ENCODE data around the gene LARGE2.

The LARGE2 gene

GRCh38 chr11:45922425-45923082 lies at the start of gene LARGE2:
Gene LARGE2 (plus strand): TSS chr11:45922656. CDS start chr11:45922883, 227 bp downstream.
- Mint-ChIP-seq H3K27me3 (peaks cover 13% of the 10 kb centered on the region), H3K4me1 (ENCODE audit: low read depth) (peaks cover 31% of the 10 kb centered on the region), H3K36me3 (ENCODE audit: low read depth) (no peaks in the 10 kb centered on the region), H3K4me3 (peak within 1 kb of the TSS; percentile 73), H3K27ac (peak within 1 kb of the TSS; percentile 70), H3K9me3 (no peaks in the 10 kb centered on the region)

GRCh38 chr11:45876401-45876800 lies 46.1 kb upstream of the LARGE2 start:
- H3K27me3 Mint-ChIP-seq: no peaks in the 10 kb centered on the region
- H3K4me1 Mint-ChIP-seq (ENCODE audit: low read depth): no peaks in the 10 kb centered on the region
- H3K4me3 Mint-ChIP-seq: no peak overlapping the region
- no peak overlapping the region for H3K27ac Mint-ChIP-seq
- peaks cover 57% of the 10 kb centered on the region for H3K36me3 Mint-ChIP-seq (ENCODE audit: low read depth)
- H3K9me3 Mint-ChIP-seq: no peaks in the 10 kb centered on the region

GRCh38 chr11:45877221-45877620 lies 45.2 kb upstream of the LARGE2 start:
- no peaks in the 10 kb centered on the region for H3K9me3 Mint-ChIP-seq
- no peaks in the 10 kb centered on the region for H3K4me1 Mint-ChIP-seq (ENCODE audit: low read depth)
- H3K36me3 Mint-ChIP-seq (ENCODE audit: low read depth): peaks cover 57% of the 10 kb centered on the region
- no peak overlapping the region for H3K4me3 Mint-ChIP-seq
- no peaks in the 10 kb centered on the region for H3K27me3 Mint-ChIP-seq
- no peak overlapping the region for H3K27ac Mint-ChIP-seq

GRCh38 chr11:45877845-45878244 lies 44.6 kb upstream of the LARGE2 start:
- Mint-ChIP-seq H3K36me3 (ENCODE audit: low read depth) (peaks cover 60% of the 10 kb centered on the region), H3K27ac (no peak overlapping the region)

GRCh38 chr11:45879803-45880686 lies 42.4 kb upstream of the LARGE2 start:
- no peak overlapping the region for H3K27ac Mint-ChIP-seq
- no peaks in the 10 kb centered on the region for H3K27me3 Mint-ChIP-seq
- H3K4me1 Mint-ChIP-seq (ENCODE audit: low read depth): peaks cover 7% of the 10 kb centered on the region
- no peak overlapping the region for H3K4me3 Mint-ChIP-seq
- no peaks in the 10 kb centered on the region for H3K9me3 Mint-ChIP-seq
- peaks cover 41% of the 10 kb centered on the region for H3K36me3 Mint-ChIP-seq (ENCODE audit: low read depth)

More at GRCh38 chr11:45877845-45878244, 44.6 kb upstream of the LARGE2 start:
- Mint-ChIP-seq H3K4me3 (no peak overlapping the region), H3K27me3 (no peaks in the 10 kb centered on the region), H3K9me3 (no peaks in the 10 kb centered on the region), H3K4me1 (ENCODE audit: low read depth) (no peaks in the 10 kb centered on the region)

- Mint-ChIP-seq H3K9me3 (no peaks in the 10 kb centered on the region), H3K36me3 (ENCODE audit: low read depth) (peaks cover 35% of the 10 kb centered on the region), H3K27me3 (no peaks in the 10 kb centered on the region), H3K27ac (no peak overlapping the region), H3K4me1 (ENCODE audit: low read depth) (peaks cover 10% of the 10 kb centered on the region), H3K4me3 (no peak overlapping the region)
Observed at GRCh38 chr11:45880772-45881570, 41.5 kb upstream of the LARGE2 start.

- Mint-ChIP-seq H3K4me3 (no peak overlapping the region), H3K27me3 (no peaks in the 10 kb centered on the region), H3K9me3 (no peaks in the 10 kb centered on the region), H3K36me3 (ENCODE audit: low read depth) (peaks cover 29% of the 10 kb centered on the region), H3K27ac (no peak overlapping the region), H3K4me1 (ENCODE audit: low read depth) (peaks cover 10% of the 10 kb centered on the region)
Observed at GRCh38 chr11:45881708-45882368, 40.6 kb upstream of the LARGE2 start.

GRCh38 chr11:45884596-45885185 lies 37.8 kb upstream of the LARGE2 start:
- Mint-ChIP-seq H3K9me3 (no peaks in the 10 kb centered on the region), H3K36me3 (ENCODE audit: low read depth) (peaks cover 11% of the 10 kb centered on the region), H3K4me1 (ENCODE audit: low read depth) (peaks cover 10% of the 10 kb centered on the region), H3K4me3 (peak overlapping the region; percentile 75), H3K27me3 (no peaks in the 10 kb centered on the region), H3K27ac (no peak overlapping the region)

GRCh38 chr11:45885274-45885920 lies 37.1 kb upstream of the LARGE2 start, which contains the start of gene MAPK8IP1:
Gene MAPK8IP1 (plus strand): TSS chr11:45885651. CDS start chr11:45885821, 170 bp downstream.
- Mint-ChIP-seq H3K27ac (no peak within 1 kb of the TSS), H3K9me3 (no peaks in the 10 kb centered on the region), H3K27me3 (no peaks in the 10 kb centered on the region), H3K4me3 (peak within 1 kb of the TSS; percentile 75), H3K4me1 (ENCODE audit: low read depth) (peaks cover 10% of the 10 kb centered on the region), H3K36me3 (ENCODE audit: low read depth) (peaks cover 9% of the 10 kb centered on the region)

- no peaks in the 10 kb centered on the region for H3K9me3 Mint-ChIP-seq
- no peaks in the 10 kb centered on the region for H3K27me3 Mint-ChIP-seq
- peaks cover 6% of the 10 kb centered on the region for H3K36me3 Mint-ChIP-seq (ENCODE audit: low read depth)
- no peak overlapping the region for H3K4me3 Mint-ChIP-seq
- no peak overlapping the region for H3K27ac Mint-ChIP-seq
- peaks cover 10% of the 10 kb centered on the region for H3K4me1 Mint-ChIP-seq (ENCODE audit: low read depth)
Observed at GRCh38 chr11:45885921-45886721, 36.3 kb upstream of the LARGE2 start.

GRCh38 chr11:45886816-45887520 lies 35.5 kb upstream of the LARGE2 start:
- Mint-ChIP-seq H3K27ac (no peak overlapping the region), H3K4me3 (no peak overlapping the region), H3K9me3 (no peaks in the 10 kb centered on the region), H3K4me1 (ENCODE audit: low read depth) (peaks cover 10% of the 10 kb centered on the region), H3K27me3 (no peaks in the 10 kb centered on the region), H3K36me3 (ENCODE audit: low read depth) (peaks cover 6% of the 10 kb centered on the region)

- Mint-ChIP-seq H3K36me3 (ENCODE audit: low read depth) (no peaks in the 10 kb centered on the region), H3K9me3 (no peaks in the 10 kb centered on the region), H3K27ac (no peak overlapping the region), H3K4me3 (no peak overlapping the region), H3K4me1 (ENCODE audit: low read depth) (peaks cover 10% of the 10 kb centered on the region), H3K27me3 (no peaks in the 10 kb centered on the region)
Observed at GRCh38 chr11:45887587-45887986, 34.9 kb upstream of the LARGE2 start.

All from stimulated activated naive CD8-positive, alpha-beta T cell treated with anti-CD3 and anti-CD28 coated beads, Interleukin-15, Interleukin-2, amounts not matched to agents 100 ng/mL and 50 ng/mL, for 24 hours (primary cell).